ENCODE data around the gene SLC6A3. TPM values are rescaled to one million over a fixed set of nuclear protein-coding genes. Genes with fewer than 3 reads are reported as not detected.
"Not testable (repeated sequence)": the region's sequence is repeated elsewhere in the genome, so short reads cannot be mapped to it uniquely, and the experiment has no call there.

SLC6A3 gene
- total RNA-seq, 1 experiment from 2014 or later, result not detected

DNA sequence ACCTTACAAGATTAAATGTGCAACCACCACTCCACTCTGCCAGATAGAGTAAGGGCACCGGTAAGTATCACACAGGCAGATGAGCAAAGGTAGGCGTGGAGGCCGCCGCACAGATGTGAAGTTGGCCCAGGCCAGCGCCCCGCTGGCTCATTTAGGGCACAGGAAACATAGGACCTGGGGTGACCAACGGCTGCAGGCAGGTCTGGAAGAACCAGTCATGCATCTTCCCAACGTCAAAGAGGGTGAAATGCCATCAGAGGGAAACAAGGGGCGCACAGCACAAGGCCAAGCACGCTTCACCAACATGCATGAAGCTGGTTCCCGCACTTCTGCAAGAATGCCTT lies 31.7 kb upstream of the SLC6A3 start:
- H3K36me3 Mint-ChIP-seq (ENCODE audit: insufficient read depth, unreplicated experiment), result peaks cover 30% of the 10 kb centered on the region
- Histone ChIP-seq H3K36me3 (ENCODE audit: control insufficient read depth, insufficient read depth, low read length) (peaks cover 1% of the 10 kb centered on the region; the same call in 1 of the 2 replicates), H3K9me3 (no peaks in the 10 kb centered on the region), H3K4me3 (ENCODE audit: low read depth, low read length) (no peak overlapping the region), H3K4me1 (no peaks in the 10 kb centered on the region), H3K27me3 (replicated peaks; ENCODE audit: control insufficient read depth, insufficient read depth, low read length) (no peaks in the 10 kb centered on the region)
- CTCF ChIA-PET, result no interaction called here
- intact Hi-C loops (cut with micrococcal nuclease; ENCODE audit: unreplicated experiment), result no loop called here
- no TSS peak for BruUV-seq (replicated peaks)
- TF ChIP-seq, protein P1, sequence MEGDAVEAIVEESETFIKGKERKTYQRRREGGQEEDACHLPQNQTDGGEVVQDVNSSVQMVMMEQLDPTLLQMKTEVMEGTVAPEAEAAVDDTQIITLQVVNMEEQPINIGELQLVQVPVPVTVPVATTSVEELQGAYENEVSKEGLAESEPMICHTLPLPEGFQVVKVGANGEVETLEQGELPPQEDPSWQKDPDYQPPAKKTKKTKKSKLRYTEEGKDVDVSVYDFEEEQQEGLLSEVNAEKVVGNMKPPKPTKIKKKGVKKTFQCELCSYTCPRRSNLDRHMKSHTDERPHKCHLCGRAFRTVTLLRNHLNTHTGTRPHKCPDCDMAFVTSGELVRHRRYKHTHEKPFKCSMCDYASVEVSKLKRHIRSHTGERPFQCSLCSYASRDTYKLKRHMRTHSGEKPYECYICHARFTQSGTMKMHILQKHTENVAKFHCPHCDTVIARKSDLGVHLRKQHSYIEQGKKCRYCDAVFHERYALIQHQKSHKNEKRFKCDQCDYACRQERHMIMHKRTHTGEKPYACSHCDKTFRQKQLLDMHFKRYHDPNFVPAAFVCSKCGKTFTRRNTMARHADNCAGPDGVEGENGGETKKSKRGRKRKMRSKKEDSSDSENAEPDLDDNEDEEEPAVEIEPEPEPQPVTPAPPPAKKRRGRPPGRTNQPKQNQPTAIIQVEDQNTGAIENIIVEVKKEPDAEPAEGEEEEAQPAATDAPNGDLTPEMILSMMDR (IDR thresholded peaks at IDR 0.05; ENCODE audit: insufficient read depth in 1 of 2, low read depth in 1 of 2, low read length in 1 of 2, severe bottlenecking in 1 of 2, unreplicated experiment in 1 of 2), result no peak
- H3K9me3 Mint-ChIP-seq (ENCODE audit: unreplicated experiment), result no peaks in the 10 kb centered on the region
- no peak overlapping the region for H3K4me3 Mint-ChIP-seq (ENCODE audit: unreplicated experiment)
- POLR2A ChIA-PET, result no interaction called here
- no peak overlapping the region for H3K27ac Mint-ChIP-seq (ENCODE audit: unreplicated experiment)
- no peak for DNase-seq
- H3K27me3 Mint-ChIP-seq (ENCODE audit: insufficient read depth, unreplicated experiment), result no peaks in the 10 kb centered on the region
- H3K4me1 Mint-ChIP-seq (ENCODE audit: low read depth, unreplicated experiment), result no peaks in the 10 kb centered on the region

DNA sequence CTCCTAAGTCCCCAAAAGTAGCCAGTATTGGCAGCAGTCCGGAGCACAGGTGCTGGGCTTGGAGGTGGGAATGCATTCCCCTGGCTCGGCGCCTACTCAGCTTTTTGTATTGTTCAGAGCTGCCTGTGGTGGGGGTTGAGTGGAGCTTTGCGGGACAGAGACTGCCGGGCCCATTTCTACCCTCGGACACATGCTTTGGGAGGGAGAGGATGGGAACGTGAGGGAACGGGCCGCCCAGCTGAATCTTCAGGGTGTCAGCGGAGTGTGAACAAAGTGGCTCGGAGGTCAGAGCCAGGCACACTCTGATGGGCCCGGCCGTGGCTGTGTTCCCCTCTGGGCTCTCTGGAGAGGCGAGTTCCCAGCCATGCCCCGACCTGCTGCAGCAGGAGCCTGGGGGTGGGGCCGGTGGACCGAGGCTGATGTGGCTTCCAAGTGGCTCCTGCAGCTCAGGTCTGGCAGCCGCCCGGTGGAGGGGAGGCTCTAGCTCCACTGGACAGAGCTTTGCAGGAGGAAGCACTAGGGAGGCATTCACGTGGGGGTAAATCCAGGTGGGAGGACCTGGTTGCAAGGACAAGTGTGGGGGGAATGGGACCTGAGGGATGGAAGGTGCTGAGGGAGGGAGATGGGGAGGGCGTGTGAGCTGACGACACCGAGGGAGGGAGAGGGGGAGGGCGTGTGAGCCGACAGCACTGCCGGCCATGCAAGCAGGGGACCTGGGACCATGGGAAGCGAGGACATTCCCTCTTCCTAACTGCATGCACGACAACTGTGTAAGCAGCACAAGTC lies 31.1 kb upstream of the SLC6A3 start:
- Histone ChIP-seq H3K4me3 (ENCODE audit: low read depth, low read length) (no peak overlapping the region), H3K27me3 (replicated peaks; ENCODE audit: control insufficient read depth, insufficient read depth, low read length) (no peaks in the 10 kb centered on the region), H3K4me1 (no peaks in the 10 kb centered on the region), H3K36me3 (ENCODE audit: control insufficient read depth, insufficient read depth, low read length) (peaks cover 1% of the 10 kb centered on the region; the same call in 1 of the 2 replicates), H3K9me3 (no peaks in the 10 kb centered on the region)
- intact Hi-C loops (cut with micrococcal nuclease; ENCODE audit: unreplicated experiment), result no loop called here
- no peak overlapping the region for H3K4me3 Mint-ChIP-seq (ENCODE audit: unreplicated experiment)
- no peaks in the 10 kb centered on the region for H3K27me3 Mint-ChIP-seq (ENCODE audit: insufficient read depth, unreplicated experiment)
- CTCF ChIA-PET, result no interaction called here
- H3K4me1 Mint-ChIP-seq (ENCODE audit: low read depth, unreplicated experiment), result no peaks in the 10 kb centered on the region
- DNase-seq, result no peak
- no TSS peak for BruUV-seq (replicated peaks)
- TF ChIP-seq, protein P1 (IDR thresholded peaks at IDR 0.05; ENCODE audit: insufficient read depth in 1 of 2, low read depth in 1 of 2, low read length in 1 of 2, severe bottlenecking in 1 of 2, unreplicated experiment in 1 of 2), result no peak
- no peak overlapping the region for H3K27ac Mint-ChIP-seq (ENCODE audit: unreplicated experiment)
- POLR2A ChIA-PET, result no interaction called here
- no peaks in the 10 kb centered on the region for H3K9me3 Mint-ChIP-seq (ENCODE audit: unreplicated experiment)
- peaks cover 33% of the 10 kb centered on the region for H3K36me3 Mint-ChIP-seq (ENCODE audit: insufficient read depth, unreplicated experiment)

DNA sequence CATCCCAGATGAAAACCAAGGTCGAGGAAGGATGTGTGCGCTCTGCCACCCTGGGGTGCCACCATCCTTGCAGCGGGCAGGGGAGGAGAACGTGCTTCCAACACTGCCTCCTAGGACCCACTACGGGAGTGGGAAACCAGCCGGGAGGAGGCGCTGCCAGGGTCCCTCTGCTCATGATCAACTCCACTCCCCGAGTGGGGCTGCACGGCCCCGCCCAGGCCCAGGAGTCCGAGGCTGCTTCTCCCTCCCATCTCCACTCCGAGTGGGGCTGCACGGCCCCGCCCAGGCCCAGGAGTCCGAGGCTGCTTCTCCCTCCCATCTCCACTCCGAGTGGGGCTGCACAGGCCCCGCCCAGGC lies 30.3 kb upstream of the SLC6A3 start:
- H3K27me3 Mint-ChIP-seq (ENCODE audit: insufficient read depth, unreplicated experiment); H3K27me3 ChIP-seq (replicated peaks; ENCODE audit: control insufficient read depth, insufficient read depth, low read length); H3K4me3 Mint-ChIP-seq (ENCODE audit: unreplicated experiment); BruUV-seq (replicated peaks); H3K4me1 ChIP-seq; H3K9me3 ChIP-seq; POLR2A ChIA-PET; CTCF ChIA-PET; H3K4me1 Mint-ChIP-seq (ENCODE audit: low read depth, unreplicated experiment); DNase-seq; H3K36me3 ChIP-seq (ENCODE audit: control insufficient read depth, insufficient read depth, low read length); H3K27ac Mint-ChIP-seq (ENCODE audit: unreplicated experiment); H3K4me3 ChIP-seq (ENCODE audit: low read depth, low read length); intact Hi-C loops (cut with micrococcal nuclease; ENCODE audit: unreplicated experiment); H3K9me3 Mint-ChIP-seq (ENCODE audit: unreplicated experiment): not testable (repeated sequence)
- peaks cover 32% of the 10 kb centered on the region for H3K36me3 Mint-ChIP-seq (ENCODE audit: insufficient read depth, unreplicated experiment)

Measured in Caco-2 (cell line).